GM23338 (cell line): Measurements from ENCODE around the gene GAL3ST2.
"Not testable (repeated sequence)": the region's sequence is repeated elsewhere in the genome, so short reads cannot be mapped to it uniquely, and the experiment has no call there.

Source experiments
- POLR2AphosphoS5 ChIP-seq: IDR thresholded peaks from 2 replicates; pipeline ENCODE4 v1.6.1; 2016; ENCODE audit warnings: antibody characterized with exemption, low read depth
- TF ChIP-seq, protein P1 (sequence below), 2 experiments: fragments of 200-600 bp in 1 of 2; sonication (generic) in 1 of 2; conservative IDR thresholded peaks; 2 replicates each; pipeline versions ENCODE4 v1.5.1 to v1.6.1; 2016 to 2017; ENCODE audit warnings: antibody characterized with exemption in 2 of 2, low read depth in 2 of 2, mild to moderate bottlenecking in 2 of 2, moderate library complexity in 1 of 2

DNA sequence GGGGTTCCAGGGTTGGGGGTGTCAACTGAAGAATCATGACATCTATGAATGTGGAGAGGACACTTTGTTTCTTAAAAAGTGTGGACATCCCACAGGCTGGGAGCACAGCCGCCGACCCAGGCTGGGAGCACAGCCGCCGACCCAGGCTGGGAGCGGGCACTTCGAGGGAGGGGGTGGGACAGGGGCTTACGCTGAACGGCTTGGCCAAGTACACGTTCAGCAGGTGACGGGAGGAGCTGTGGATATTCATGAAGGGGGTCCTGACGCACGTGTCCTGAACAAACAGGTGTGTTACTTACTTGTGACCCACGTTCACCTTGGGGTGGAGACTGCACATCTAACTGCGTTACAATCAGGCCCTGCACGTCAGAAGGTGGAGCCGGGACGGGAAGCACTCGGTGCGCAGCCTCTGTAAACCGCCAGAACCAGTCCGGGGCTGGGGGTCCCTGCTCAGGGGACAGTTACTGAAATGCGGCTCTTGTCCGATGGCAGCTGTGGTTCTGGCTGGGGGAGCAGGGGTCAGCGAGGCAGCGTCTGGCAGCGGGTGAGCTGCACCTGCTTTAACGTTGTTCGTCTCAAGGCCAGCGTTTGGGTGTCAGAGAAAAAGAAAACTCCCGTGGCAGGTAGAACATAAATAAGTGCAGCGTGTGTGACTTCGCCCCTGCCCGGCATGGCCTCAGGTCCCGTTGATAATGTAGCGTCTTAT, 23.7 kb downstream of the GAL3ST2 start:
- TF ChIP-seq, protein P1, sequence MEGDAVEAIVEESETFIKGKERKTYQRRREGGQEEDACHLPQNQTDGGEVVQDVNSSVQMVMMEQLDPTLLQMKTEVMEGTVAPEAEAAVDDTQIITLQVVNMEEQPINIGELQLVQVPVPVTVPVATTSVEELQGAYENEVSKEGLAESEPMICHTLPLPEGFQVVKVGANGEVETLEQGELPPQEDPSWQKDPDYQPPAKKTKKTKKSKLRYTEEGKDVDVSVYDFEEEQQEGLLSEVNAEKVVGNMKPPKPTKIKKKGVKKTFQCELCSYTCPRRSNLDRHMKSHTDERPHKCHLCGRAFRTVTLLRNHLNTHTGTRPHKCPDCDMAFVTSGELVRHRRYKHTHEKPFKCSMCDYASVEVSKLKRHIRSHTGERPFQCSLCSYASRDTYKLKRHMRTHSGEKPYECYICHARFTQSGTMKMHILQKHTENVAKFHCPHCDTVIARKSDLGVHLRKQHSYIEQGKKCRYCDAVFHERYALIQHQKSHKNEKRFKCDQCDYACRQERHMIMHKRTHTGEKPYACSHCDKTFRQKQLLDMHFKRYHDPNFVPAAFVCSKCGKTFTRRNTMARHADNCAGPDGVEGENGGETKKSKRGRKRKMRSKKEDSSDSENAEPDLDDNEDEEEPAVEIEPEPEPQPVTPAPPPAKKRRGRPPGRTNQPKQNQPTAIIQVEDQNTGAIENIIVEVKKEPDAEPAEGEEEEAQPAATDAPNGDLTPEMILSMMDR (conservative IDR thresholded peaks at IDR 0.05; ENCODE audit: low read depth in 2 of 2): not testable (repeated sequence)
- not testable (repeated sequence) for TF ChIP-seq POLR2AphosphoS5
